H1 (cell line): ENCODE results near the gene UBE2H. TPM values are rescaled to one million over a fixed set of nuclear protein-coding genes. Genes with fewer than 3 reads are reported as not detected.
A peak's percentile ranks its signal among the peaks of the same experiment; 100 is the strongest.

ENCODE experiments used
- CTCF ChIA-PET: fragments of 300-600 bp; sonication (Branson Sonifier 250); formaldehyde crosslinking; loops from one replicate; lab custom pipeline; 2021; ENCODE audit not compliant: partially characterized antibody; lab: Charles Lee
- POLR2A ChIA-PET: fragments of 300-600 bp; sonication (Branson Sonifier 250); formaldehyde crosslinking; loops from one replicate; lab custom pipeline; 2021; ENCODE audit warnings: inconsistent platforms; ENCODE audit not compliant: partially characterized antibody; lab: Charles Lee
- DNase-seq, 2 experiments: peaks; one replicate each; pipeline versions ENCODE4 v3.0.0 to v3.0.0-alpha.2; 2010 to 2022; ENCODE audit warnings: low spot score in 2 of 2, low read depth in 1 of 2, mixed read lengths in 1 of 2
- FAIRE-seq: peaks from 2 replicates; lab custom pipeline; 2011; peaks lifted over from hg19 to GRCh38; lab: Jason Lieb, UNC
- H2AFZ ChIP-seq: 2 replicates; pipeline ENCODE4 v1.8.1; 2012; ENCODE audit warnings: low read length, inconsistent platforms
- H2AK5ac ChIP-seq: 2 replicates; pipeline ENCODE4 v1.6.1; 2013; ENCODE audit warnings: low read depth, low read length
- H2BK120ac ChIP-seq: replicated peaks from 2 replicates; pipeline ENCODE3; 2013; ENCODE audit warnings: low read depth, low read length, inconsistent platforms
- H2BK12ac ChIP-seq: 2 replicates; pipeline ENCODE4 v1.6.1; 2013; ENCODE audit warnings: low read depth, low read length
- H2BK15ac ChIP-seq: 2 replicates; pipeline ENCODE4 v1.6.1; 2013; ENCODE audit warnings: low read length
- H2BK20ac ChIP-seq: 2 replicates; pipeline ENCODE4 v1.6.1; 2013; ENCODE audit warnings: low read length
- H2BK5ac ChIP-seq: 2 replicates; pipeline ENCODE4 v1.6.1; 2013; ENCODE audit warnings: low read depth, low read length
- H3K14ac ChIP-seq: 2 replicates; pipeline ENCODE4 v1.6.1; 2013; ENCODE audit warnings: inconsistent platforms; ENCODE audit not compliant: insufficient read length
- H3K18ac ChIP-seq: 2 replicates; pipeline ENCODE4 v1.6.1; 2013; ENCODE audit warnings: low read length; ENCODE audit errors: extremely low read depth
- H3K23ac ChIP-seq: 2 replicates; pipeline ENCODE4 v1.6.1; 2013; ENCODE audit warnings: inconsistent platforms; ENCODE audit not compliant: insufficient read length
- H3K23me2 ChIP-seq: 2 replicates; pipeline ENCODE4 v1.6.1; 2013; ENCODE audit warnings: low read depth, low read length
- H3K27ac ChIP-seq: 2 replicates; pipeline ENCODE4 v1.6.1; 2011; ENCODE audit warnings: low read depth, low read length, inconsistent platforms
- H3K27me3 ChIP-seq, 4 experiments: replicated peaks in 1 of 4; 1 replicate in 1 of 4; 2 replicates in 3 of 4; pipeline versions ENCODE4 v1.6.1 to v1.8.1; 2011 to 2013; ENCODE audit warnings: low read length in 3 of 4, mild to moderate bottlenecking in 3 of 4, inconsistent platforms in 2 of 4, mixed read lengths in 2 of 4, moderate library complexity in 1 of 4; ENCODE audit not compliant: control insufficient read depth in 3 of 4, insufficient read depth in 3 of 4; ENCODE audit errors: extremely low read depth in 1 of 4
- H3K36me3 ChIP-seq, 4 experiments: 2 replicates each; pipeline versions ENCODE4 v1.6.1 to v1.8.1; 2011 to 2013; ENCODE audit warnings: mild to moderate bottlenecking in 4 of 4, low read length in 3 of 4, moderate library complexity in 2 of 4, control low read depth in 1 of 4, inconsistent platforms in 1 of 4; ENCODE audit not compliant: insufficient read depth in 4 of 4, control insufficient read depth in 2 of 4
- H3K4ac ChIP-seq: replicated peaks from 2 replicates; pipeline ENCODE3; 2013; ENCODE audit warnings: low read length, low read depth, mixed read lengths, inconsistent platforms; ENCODE audit not compliant: insufficient read length
- H3K4me1 ChIP-seq, 4 experiments: replicated peaks in 1 of 4; 1 replicate in 1 of 4; 2 replicates in 3 of 4; pipeline versions ENCODE4 v1.6.1 to v1.8.1; 2011 to 2013; ENCODE audit warnings: low read length in 3 of 4, inconsistent platforms in 2 of 4, mixed read lengths in 1 of 4; ENCODE audit not compliant: insufficient read depth in 4 of 4, control insufficient read depth in 3 of 4
- H3K4me2 ChIP-seq, 2 experiments: 2 replicates each; pipeline versions ENCODE4 v1.6.1 to v1.8.1; 2011 to 2013; ENCODE audit warnings: low read depth in 2 of 2, low read length in 2 of 2, control low read depth in 1 of 2, inconsistent platforms in 1 of 2, mild to moderate bottlenecking in 1 of 2; ENCODE audit not compliant: insufficient read depth in 1 of 2
- H3K4me3 ChIP-seq, 4 experiments: fragments of 200-600, 300-600 bp in 1 of 4; sonication (generic), shearing (Covaris generic), sonication (Bioruptor Twin) in 1 of 4; 2 replicates each; pipeline versions ENCODE4 v1.5.1 to v1.8.1; 2011 to 2016; ENCODE audit warnings: low read length in 4 of 4, low read depth in 3 of 4, control low read depth in 2 of 4, inconsistent platforms in 2 of 4, mild to moderate bottlenecking in 2 of 4, mixed read lengths in 1 of 4, moderate library complexity in 1 of 4; ENCODE audit not compliant: insufficient read depth in 2 of 4; ENCODE audit errors: extremely low read depth in 1 of 4
- H3K56ac ChIP-seq: replicated peaks from 2 replicates; pipeline ENCODE3; 2013; ENCODE audit warnings: low read depth, mild to moderate bottlenecking, mixed read lengths, low read length, inconsistent platforms; ENCODE audit not compliant: insufficient read length
- H3K79me1 ChIP-seq: 2 replicates; pipeline ENCODE4 v1.6.1; 2013; ENCODE audit warnings: low read depth, low read length, control low read depth
- H3K79me2 ChIP-seq, 2 experiments: 2 replicates each; pipeline versions ENCODE4 v1.6.1 to v1.8.1; 2012 to 2013; ENCODE audit warnings: low read length in 2 of 2, mild to moderate bottlenecking in 2 of 2, inconsistent platforms in 1 of 2; ENCODE audit not compliant: insufficient read depth in 2 of 2, control insufficient read depth in 1 of 2
- H3K9ac ChIP-seq, 4 experiments: replicated peaks in 1 of 4; 1 replicate in 1 of 4; 2 replicates in 3 of 4; pipeline versions ENCODE4 v1.6.1 to v1.8.1; 2011 to 2013; ENCODE audit warnings: low read depth in 3 of 4, low read length in 3 of 4, control low read depth in 2 of 4, mild to moderate bottlenecking in 2 of 4, moderate library complexity in 2 of 4, inconsistent platforms in 1 of 4; ENCODE audit errors: extremely low read depth in 1 of 4
- H3K9me3 ChIP-seq, 2 experiments: 2 replicates each; pipeline versions ENCODE4 v1.6.1 to v1.8.1; 2012 to 2013; ENCODE audit warnings: mild to moderate bottlenecking in 2 of 2, moderate library complexity in 2 of 2, control low read depth in 1 of 2, inconsistent platforms in 1 of 2, low read depth in 1 of 2, low read length in 1 of 2, mixed read lengths in 1 of 2; ENCODE audit not compliant: insufficient read depth in 2 of 2
- H4K20me1 ChIP-seq, 2 experiments: replicated peaks in 1 of 2; 2 replicates each; pipeline versions ENCODE3 to v1.8.1; 2011 to 2013; ENCODE audit warnings: inconsistent platforms in 2 of 2, low read length in 2 of 2, mild to moderate bottlenecking in 1 of 2; ENCODE audit not compliant: insufficient read depth in 2 of 2, control insufficient read depth in 1 of 2
- H4K5ac ChIP-seq: 2 replicates; pipeline ENCODE4 v1.6.1; 2013; ENCODE audit warnings: low read length, low read depth, mixed read lengths, inconsistent platforms; ENCODE audit not compliant: insufficient read length
- H4K8ac ChIP-seq: 2 replicates; pipeline ENCODE4 v1.8.0; 2013; ENCODE audit warnings: mild to moderate bottlenecking, moderate library complexity, low read length, inconsistent platforms; ENCODE audit not compliant: insufficient read depth; ENCODE audit errors: extremely low read depth
- H4K91ac ChIP-seq: replicated peaks from 2 replicates; pipeline ENCODE3; 2013; ENCODE audit warnings: low read length, mixed read lengths, inconsistent platforms; ENCODE audit not compliant: insufficient read length
- CBX8 ChIP-seq: fragments of 300-800, 300-1000 bp; sonication (generic); IDR thresholded peaks from 2 replicates; pipeline ENCODE4 v1.7.1; 2016; ENCODE audit warnings: low read depth, low read length, borderline replicate concordance
- CTBP2 ChIP-seq: IDR thresholded peaks from 2 replicates; pipeline ENCODE4 v1.7.0; 2011; ENCODE audit warnings: borderline replicate concordance, mild to moderate bottlenecking, moderate library complexity, mixed read lengths, low read length; ENCODE audit not compliant: insufficient read depth, insufficient read length
- EP300 ChIP-seq, 2 experiments: IDR thresholded peaks; 1 replicate in 1 of 2; 2 replicates in 1 of 2; pipeline ENCODE4 v1.6.1; 2011 to 2012; ENCODE audit warnings: low read depth in 2 of 2, low read length in 2 of 2, mild to moderate bottlenecking in 2 of 2, borderline replicate concordance in 1 of 2, inconsistent platforms in 1 of 2, moderate library complexity in 1 of 2
- NANOG ChIP-seq: IDR thresholded peaks from 2 replicates; pipeline ENCODE4 v1.6.1; 2011; ENCODE audit warnings: low read length, low read depth, mild to moderate bottlenecking, inconsistent platforms; ENCODE audit not compliant: insufficient read depth, poor library complexity, severe bottlenecking
- NRF1 ChIP-seq: IDR thresholded peaks from 2 replicates; pipeline ENCODE4 v1.6.1; 2011; ENCODE audit warnings: mild to moderate bottlenecking, low read depth, low read length, improper control_type of control experiment
- PHF8 ChIP-seq: fragments of 200-600 bp; sonication (generic); conservative IDR thresholded peaks from 2 replicates; pipeline ENCODE4 v1.7.1; 2012; ENCODE audit warnings: low read depth, mild to moderate bottlenecking, inconsistent platforms, low read length, moderate library complexity
- RNF2 ChIP-seq: fragments of 200-900, 300-1000 bp; sonication (generic); IDR thresholded peaks from 2 replicates; pipeline ENCODE4 v1.7.1; 2016; ENCODE audit warnings: borderline replicate concordance, low read depth, mild to moderate bottlenecking, antibody characterized with exemption, low read length; ENCODE audit not compliant: poor library complexity, severe bottlenecking; ENCODE audit errors: missing control alignments
- SP2 ChIP-seq: IDR thresholded peaks from 2 replicates; pipeline ENCODE4 v1.6.1; 2012; ENCODE audit warnings: mild to moderate bottlenecking, low read length, inconsistent platforms
- SP4 ChIP-seq: IDR thresholded peaks from 2 replicates; pipeline ENCODE4 v1.6.1; 2012; ENCODE audit warnings: low read length, inconsistent platforms
- TAF1 ChIP-seq: IDR thresholded peaks from 2 replicates; pipeline ENCODE4 v1.6.1; 2011; ENCODE audit warnings: mild to moderate bottlenecking, low read depth, low read length
- TBP ChIP-seq: IDR thresholded peaks from 2 replicates; pipeline ENCODE4 v1.6.1; 2011; ENCODE audit warnings: low read depth, low read length, improper control_type of control experiment
- YY1 ChIP-seq: IDR thresholded peaks from 2 replicates; pipeline ENCODE4 v1.6.1; 2011; ENCODE audit warnings: low read depth, mild to moderate bottlenecking, low read length
- WGBS, 2 experiments: shearing (Covaris generic) in 1 of 2; methylation state at CpG; one replicate each; pipeline versions ENCODE4 v1.1.6 to v1.1.7; 2013 to 2015; ENCODE audit warnings: low lambda C conversion rate in 2 of 2, mixed read lengths in 2 of 2, inconsistent platforms in 1 of 2, low coverage in 1 of 2, missing lambda C conversion rate in 1 of 2; ENCODE audit not compliant: insufficient replicate concordance in 2 of 2, insufficient coverage in 1 of 2, insufficient read length in 1 of 2; ENCODE audit errors: extremely low coverage in 1 of 2, missing lambda C conversion rate in 1 of 2; 5-methylcytosine and 5-hydroxymethylcytosine counted together
- polyA plus RNA-seq, 7 experiments: library from polyadenylated mRNA; depleted of rRNA in 3 of 7; stranded (reverse) in 5 of 7; unstranded in 2 of 7; fragments of >200 nt in 5 of 7; fragments of 200-250 nt in 2 of 7; gene quantifications; 1 replicate in 5 of 7; 2 replicates in 1 of 7; 4 replicates in 1 of 7; pipeline versions ENCODE4 v1.2.1 to v1.2.3, GENCODE V29; 2011 to 2013; ENCODE audit warnings: missing spikeins in 2 of 7, mixed read lengths in 2 of 7
- total RNA-seq: library from RNA; stranded (reverse); fragmentation: NEBNext Ultra II Directional; extraction: Animal tissue kit (Norgen Biotek cat#: 25700); gene quantifications from 2 replicates; pipeline ENCODE4 v1.2.1, GENCODE V29; 2021

Gene UBE2H
- total and polyA plus RNA-seq, 2 of the 8 experiments (the other 6 are each of a cell fraction or from before 2014, with no cell fraction given), result 30.6 to 62.2 TPM

GRCh38 chr7:129797214-129797789 lies 155.5 kb downstream of the UBE2H start:
- DNase-seq, result no peak
- Histone ChIP-seq H3K79me1 (no peaks in the 10 kb centered on the region), H2BK5ac (peak overlapping the region; percentile 24; the same call in 1 of the 2 replicates), H3K23me2 (no peaks in the 10 kb centered on the region), H3K27me3 (no peaks in the 10 kb centered on the region; a peak in 1 of 7 replicates), H3K56ac (no peak overlapping the region), H2AFZ (no peak overlapping the region), H3K4me3 (no peak overlapping the region), H4K91ac (peak overlapping the region; percentile 75), H3K9me3 (no peaks in the 10 kb centered on the region), H3K79me2 (no peaks in the 10 kb centered on the region), H3K14ac (no peak overlapping the region), H3K27ac (no peak overlapping the region), H3K4ac (no peak overlapping the region), H4K20me1 (no peaks in the 10 kb centered on the region), H2BK20ac (no peak overlapping the region), H2BK120ac (no peak overlapping the region), H3K9ac (no peak overlapping the region), H3K36me3 (no peaks in the 10 kb centered on the region), H2BK12ac (peak overlapping the region; percentile 80; the same call in 1 of the 2 replicates), H3K4me2 (no peak overlapping the region; a peak in 1 of 4 replicates), H4K8ac (no peak overlapping the region), H2AK5ac (peak overlapping the region; percentile 75; the same call in 1 of the 2 replicates), H3K18ac (peak overlapping the region; percentile 78), H4K5ac (no peak overlapping the region), H3K23ac (no peak overlapping the region), H2BK15ac (0 out of 2 replicates have a peak overlapping the region, but pooled peaks have one; percentile 92), H3K4me1 (peaks cover 3 to 13% (median 8%) of the 10 kb centered on the region in 4 experiments; a peak in 6 of 7 replicates)
- CTCF ChIA-PET, result interaction anchor here (1.1 to 7.7 kb wide), 4 partner anchors 10 to 43 kb away, joined by 3 to 59 read pairs (median 4); no protein-coding TSS in a partner anchor
- WGBS, 2 experiments, result 63% methylated on average over 5 of the region's 7 CpGs; no CpG with 5 or more reads in 1 of the 2 experiments
- POLR2A ChIA-PET, result interaction anchor here (0.6 to 3.1 kb wide), 5 partner anchors 10 to 48 kb away, joined by 3 to 11 read pairs (median 3); no protein-coding TSS in a partner anchor
- no peak for FAIRE-seq
- TF ChIP-seq SP4 (no peak), CBX8 (no peak), PHF8 (no peak), NRF1 (no peak), TAF1 (no peak), EP300 (IDR thresholded peaks at IDR 0.05; ENCODE audit: borderline replicate concordance in 1 of 2, low read depth in 2 of 2, low read length in 2 of 2) (no peak), SP2 (no peak), RNF2 (no peak), CTBP2 (no peak), YY1 (no peak), NANOG (no peak), TBP (no peak)
